ENCODE measurements around the gene PPFIA3.

The PPFIA3 gene

DNA sequence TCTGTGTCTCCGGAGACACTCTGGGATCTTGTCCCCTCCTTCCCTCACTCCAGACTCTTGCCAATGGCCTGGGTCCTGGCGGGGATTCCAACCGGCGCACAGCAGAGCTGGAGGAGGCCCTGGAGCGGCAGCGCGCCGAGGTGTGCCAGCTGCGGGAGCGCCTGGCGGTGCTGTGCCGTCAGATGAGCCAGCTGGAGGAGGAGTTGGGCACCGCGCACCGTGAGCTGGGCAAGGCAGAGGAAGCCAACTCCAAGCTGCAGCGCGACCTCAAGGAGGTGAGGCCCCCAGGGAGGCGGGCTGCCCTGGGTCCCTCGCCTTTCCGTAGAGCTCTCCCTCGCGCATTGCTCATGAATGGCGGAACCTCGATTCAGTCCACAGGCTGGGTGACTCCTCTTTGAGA, 11.0 kb downstream of the PPFIA3 start:
- Histone ChIP-seq H3K9me3 (replicated peaks; ENCODE audit: insufficient read depth, low read length) (no peaks in the 10 kb centered on the region), H3K4me1 (ENCODE audit: low read length) (peaks cover 9% of the 10 kb centered on the region), H3K9me2 (replicated peaks; ENCODE audit: insufficient read depth, low read length) (no peaks in the 10 kb centered on the region), H3K9ac (ENCODE audit: low read length) (no peak overlapping the region), H3K79me2 (ENCODE audit: low read length) (no peaks in the 10 kb centered on the region), H3K36me3 (replicated peaks; ENCODE audit: insufficient read depth, low read length) (no peaks in the 10 kb centered on the region), H2AFZ (ENCODE audit: low read length) (no peak overlapping the region), H3K27me3 (replicated peaks; ENCODE audit: insufficient read depth, low read length) (no peaks in the 10 kb centered on the region), H3K4me2 (ENCODE audit: low read depth, low read length) (no peak overlapping the region), H3F3A (ENCODE audit: insufficient read depth, low read length) (no peaks in the 10 kb centered on the region), H4K20me1 (ENCODE audit: insufficient read depth, low read length) (no peaks in the 10 kb centered on the region), H3K27ac (ENCODE audit: low read length) (no peak overlapping the region), H3K4me3 (ENCODE audit: low read length) (no peak overlapping the region)
- DNase-seq, result no peak
- TF ChIP-seq CTCF (IDR thresholded peaks at IDR 0.05; ENCODE audit: low read length), result no peak
- TF ChIP-seq EZH2phosphoT487 (IDR thresholded peaks at IDR 0.05; ENCODE audit: low read length), result no peak
- TF ChIP-seq EZH2 (optimal IDR thresholded peaks at IDR 0.05; ENCODE audit: low read depth, low read length), result no peak

DNA sequence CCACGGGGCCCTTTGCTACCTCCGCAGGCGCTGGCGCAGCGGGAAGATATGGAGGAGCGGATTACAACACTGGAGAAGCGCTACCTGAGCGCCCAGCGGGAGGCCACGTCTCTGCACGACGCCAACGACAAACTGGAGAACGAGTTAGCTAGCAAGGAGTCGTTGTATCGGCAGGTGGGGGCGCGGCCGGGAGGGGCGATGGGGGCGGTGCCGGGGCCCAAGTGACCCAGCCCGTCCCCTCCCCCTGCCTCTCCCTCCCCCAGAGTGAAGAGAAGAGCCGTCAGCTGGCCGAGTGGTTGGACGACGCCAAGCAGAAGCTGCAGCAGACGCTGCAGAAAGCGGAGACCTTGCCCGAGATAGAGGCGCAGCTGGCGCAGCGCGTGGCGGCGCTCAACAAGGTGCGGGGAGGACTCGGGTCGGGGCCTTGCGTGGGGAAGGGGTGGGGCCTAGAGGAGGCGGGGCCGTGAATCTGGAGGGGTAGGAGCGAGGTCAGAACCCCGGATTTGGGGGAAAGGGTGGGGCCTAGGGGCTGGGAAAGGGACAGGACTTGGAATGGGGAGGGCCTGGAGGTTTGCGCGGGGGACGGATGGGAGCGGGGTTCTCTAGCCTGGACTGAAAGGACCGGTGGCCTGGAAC, 13.7 kb downstream of the PPFIA3 start:
- no peaks in the 10 kb centered on the region for H4K20me1 ChIP-seq (ENCODE audit: insufficient read depth, low read length)
- H3K9me3 ChIP-seq (replicated peaks; ENCODE audit: insufficient read depth, low read length), result no peaks in the 10 kb centered on the region
- H2AFZ ChIP-seq (ENCODE audit: low read length), result no peak overlapping the region
- H3K4me1 ChIP-seq (ENCODE audit: low read length), result 0 out of 2 replicates have a peak, but pooled peaks cover 5% of the 10 kb centered on the region
- H3K27ac ChIP-seq (ENCODE audit: low read length), result no peak overlapping the region
- H3F3A ChIP-seq (ENCODE audit: insufficient read depth, low read length), result no peaks in the 10 kb centered on the region
- H3K36me3 ChIP-seq (replicated peaks; ENCODE audit: insufficient read depth, low read length), result no peaks in the 10 kb centered on the region
- H3K9ac ChIP-seq (ENCODE audit: low read length), result no peak overlapping the region
- DNase-seq, result no peak
- no peak for TF ChIP-seq CTCF (IDR thresholded peaks at IDR 0.05; ENCODE audit: low read length)
- no peak for TF ChIP-seq EZH2 (optimal IDR thresholded peaks at IDR 0.05; ENCODE audit: low read depth, low read length)
- TF ChIP-seq EZH2phosphoT487 (IDR thresholded peaks at IDR 0.05; ENCODE audit: low read length), result no peak
- no peak overlapping the region for H3K4me3 ChIP-seq (ENCODE audit: low read length)
- H3K79me2 ChIP-seq (ENCODE audit: low read length), result no peaks in the 10 kb centered on the region
- H3K4me2 ChIP-seq (ENCODE audit: low read depth, low read length), result no peak overlapping the region
- H3K27me3 ChIP-seq (replicated peaks; ENCODE audit: insufficient read depth, low read length), result no peaks in the 10 kb centered on the region
- H3K9me2 ChIP-seq (replicated peaks; ENCODE audit: insufficient read depth, low read length), result no peaks in the 10 kb centered on the region

- TF ChIP-seq EZH2 (optimal IDR thresholded peaks at IDR 0.05; ENCODE audit: low read depth, low read length) (no peak), CTCF (IDR thresholded peaks at IDR 0.05; ENCODE audit: low read length) (no peak), EZH2phosphoT487 (IDR thresholded peaks at IDR 0.05; ENCODE audit: low read length) (no peak)
- H3K9me3 ChIP-seq (replicated peaks; ENCODE audit: insufficient read depth, low read length), result no peaks in the 10 kb centered on the region
- no peaks in the 10 kb centered on the region for H3F3A ChIP-seq (ENCODE audit: insufficient read depth, low read length)
- H4K20me1 ChIP-seq (ENCODE audit: insufficient read depth, low read length), result no peaks in the 10 kb centered on the region
- H3K27me3 ChIP-seq (replicated peaks; ENCODE audit: insufficient read depth, low read length), result 0 out of 2 replicates have a peak, but pooled peaks cover 4% of the 10 kb centered on the region
- H2AFZ ChIP-seq (ENCODE audit: low read length), result no peak overlapping the region
- no peak overlapping the region for H3K9ac ChIP-seq (ENCODE audit: low read length)
- no peak overlapping the region for H3K4me2 ChIP-seq (ENCODE audit: low read depth, low read length)
- H3K4me3 ChIP-seq (ENCODE audit: low read length), result no peak overlapping the region
- H3K27ac ChIP-seq (ENCODE audit: low read length), result no peak overlapping the region
- H3K9me2 ChIP-seq (replicated peaks; ENCODE audit: insufficient read depth, low read length), result no peaks in the 10 kb centered on the region
- 0 out of 2 replicates have a peak, but pooled peaks cover 2% of the 10 kb centered on the region for H3K4me1 ChIP-seq (ENCODE audit: low read length)
- no peaks in the 10 kb centered on the region for H3K36me3 ChIP-seq (replicated peaks; ENCODE audit: insufficient read depth, low read length)
- DNase-seq, result no peak
- H3K79me2 ChIP-seq (ENCODE audit: low read length), result no peaks in the 10 kb centered on the region
These were observed 14.5 kb downstream of the PPFIA3 start for GRCh38 chr19:49133621-49134454.
